ENCODE results near the gene ALDH18A1. TPM values are rescaled to one million over a fixed set of nuclear protein-coding genes. Genes with fewer than 3 reads are reported as not detected.

Gene ALDH18A1
- polyA plus RNA-seq, 1 donor (not counting 4 experiments of a cell fraction or from before 2014, with no cell fraction given) = 53.4 TPM

DNA sequence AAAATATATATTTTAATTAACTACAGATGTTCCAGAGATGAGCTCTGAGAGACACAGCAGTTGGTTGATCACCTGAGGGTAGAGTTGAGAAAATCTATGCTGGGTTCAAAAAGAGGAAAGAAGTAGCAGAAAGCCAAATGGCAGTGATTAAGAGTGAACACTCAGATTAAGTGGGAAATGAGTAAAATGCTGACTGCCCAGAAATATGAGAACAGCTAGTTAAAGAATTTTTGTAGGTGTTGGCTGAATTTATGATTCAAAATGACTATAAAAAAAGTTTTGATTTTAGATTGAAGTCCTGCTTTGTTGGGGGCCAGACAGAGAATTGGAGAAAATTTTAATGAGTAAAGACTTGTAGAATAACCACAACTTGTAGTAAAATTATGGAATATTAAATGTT lies 27.5 kb upstream of the ALDH18A1 start:
- TF ChIP-seq CTCF (optimal IDR thresholded peaks at IDR 0.05 in 1 of 3, IDR thresholded peaks at IDR 0.05 in 1 of 3, conservative IDR thresholded peaks at IDR 0.05 in 1 of 3; ENCODE audit: extremely low read depth in 1 of 3, insufficient read depth in 2 of 3, low read length in 3 of 3) (no peak), EZH2 (IDR thresholded peaks at IDR 0.05; ENCODE audit: low read length) (no peak)
- FAIRE-seq = no peak
- Histone ChIP-seq H4K20me1 (ENCODE audit: control insufficient read depth, extremely low read depth, insufficient read depth, low read length) (no peaks in the 10 kb centered on the region), H3K27ac (ENCODE audit: control insufficient read depth, insufficient read depth, low read length) (no peak overlapping the region), H3K27me3 (ENCODE audit: control insufficient read depth, extremely low read depth, insufficient read depth, low read length) (no peaks in the 10 kb centered on the region), H2AFZ (ENCODE audit: control insufficient read depth, low read length) (no peak overlapping the region), H3K36me3 (ENCODE audit: control insufficient read depth in 2 of 2, extremely low read depth in 1 of 2, insufficient read depth in 2 of 2, low read length in 2 of 2) (peaks cover 18 to 19% of the 10 kb centered on the region in 2 experiments), H3K79me2 (ENCODE audit: control insufficient read depth, insufficient read depth, low read length) (peaks cover under 1% of the 10 kb centered on the region), H3K4me1 (ENCODE audit: control insufficient read depth, extremely low read depth, insufficient read depth, low read length) (no peaks in the 10 kb centered on the region), H3K4me3 (ENCODE audit: control insufficient read depth in 2 of 3, extremely low read depth in 1 of 3, insufficient read depth in 2 of 3, low read depth in 1 of 3, low read length in 3 of 3) (no peak overlapping the region), H3K9me1 (ENCODE audit: control insufficient read depth, extremely low read depth, insufficient read depth, low read length) (no peaks in the 10 kb centered on the region), H3K9me3 (ENCODE audit: control insufficient read depth, low read depth, low read length) (no peaks in the 10 kb centered on the region), H3K9ac (ENCODE audit: control insufficient read depth, extremely low read depth, insufficient read depth, low read length) (no peak overlapping the region), H3K4me2 (ENCODE audit: control insufficient read depth, extremely low read depth, insufficient read depth, low read depth, low read length) (no peak overlapping the region)
- no peak for DNase-seq (ENCODE audit: low read depth, low spot score)
- dilution Hi-C loops (cut with MboI; ENCODE audit: extremely low pct_ligation_motif_present, low sequenced_read_pairs) = no loop called here

DNA sequence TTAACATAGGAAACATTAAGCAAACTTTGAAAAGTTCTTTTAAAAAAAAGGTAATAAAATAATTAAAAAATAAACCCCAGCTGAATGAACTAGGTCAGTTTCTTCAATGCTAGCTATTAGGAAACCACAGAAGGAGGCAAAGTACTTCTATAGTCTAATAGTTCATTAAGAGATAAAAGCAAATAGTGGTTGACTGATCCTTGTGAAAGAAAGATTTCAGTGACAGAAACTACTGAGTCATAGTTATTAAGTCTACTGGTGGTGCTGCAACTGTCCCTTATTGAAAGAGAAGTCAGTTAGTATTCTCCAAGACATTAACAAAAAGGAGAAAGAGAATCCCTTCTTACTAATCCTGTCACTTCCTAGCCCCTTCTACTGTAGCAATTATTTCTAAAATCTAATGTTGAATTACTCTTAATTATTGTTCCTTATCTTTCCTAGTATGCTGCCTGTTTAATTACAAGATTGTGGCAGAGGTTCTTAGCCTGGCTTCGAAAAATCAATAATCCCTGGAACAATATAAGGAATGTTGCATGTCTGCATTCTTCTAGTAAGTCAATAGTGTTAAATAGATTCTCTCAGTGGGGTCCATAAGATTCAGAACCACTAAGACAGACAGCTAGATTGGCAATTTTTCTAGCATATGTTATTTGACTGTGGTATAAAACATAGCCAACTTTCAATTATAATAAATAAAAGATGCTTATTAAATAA lies 19.0 kb upstream of the ALDH18A1 start:
- Histone ChIP-seq H3K9me3 (ENCODE audit: control insufficient read depth, low read depth, low read length) (no peaks in the 10 kb centered on the region), H3K9ac (ENCODE audit: control insufficient read depth, extremely low read depth, insufficient read depth, low read length) (no peak overlapping the region), H3K27ac (ENCODE audit: control insufficient read depth, insufficient read depth, low read length) (no peak overlapping the region), H3K79me2 (ENCODE audit: control insufficient read depth, insufficient read depth, low read length) (no peaks in the 10 kb centered on the region), H3K4me2 (ENCODE audit: control insufficient read depth, extremely low read depth, insufficient read depth, low read depth, low read length) (no peak overlapping the region), H3K36me3 (ENCODE audit: control insufficient read depth in 2 of 2, extremely low read depth in 1 of 2, insufficient read depth in 2 of 2, low read length in 2 of 2) (peaks cover 7 to 9% of the 10 kb centered on the region in 2 experiments), H2AFZ (ENCODE audit: control insufficient read depth, low read length) (no peak overlapping the region), H3K27me3 (ENCODE audit: control insufficient read depth, extremely low read depth, insufficient read depth, low read length) (no peaks in the 10 kb centered on the region), H3K4me1 (ENCODE audit: control insufficient read depth, extremely low read depth, insufficient read depth, low read length) (no peaks in the 10 kb centered on the region), H3K4me3 (ENCODE audit: control insufficient read depth in 2 of 3, extremely low read depth in 1 of 3, insufficient read depth in 2 of 3, low read depth in 1 of 3, low read length in 3 of 3) (no peak overlapping the region), H4K20me1 (ENCODE audit: control insufficient read depth, extremely low read depth, insufficient read depth, low read length) (no peaks in the 10 kb centered on the region), H3K9me1 (ENCODE audit: control insufficient read depth, extremely low read depth, insufficient read depth, low read length) (no peaks in the 10 kb centered on the region)
- no peak for TF ChIP-seq CTCF (optimal IDR thresholded peaks at IDR 0.05 in 1 of 3, IDR thresholded peaks at IDR 0.05 in 1 of 3, conservative IDR thresholded peaks at IDR 0.05 in 1 of 3; ENCODE audit: extremely low read depth in 1 of 3, insufficient read depth in 2 of 3, low read length in 3 of 3)
- TF ChIP-seq EZH2 (IDR thresholded peaks at IDR 0.05; ENCODE audit: low read length) = no peak
- FAIRE-seq (no peak), DNase-seq (ENCODE audit: low read depth, low spot score) (no peak)
- dilution Hi-C loops (cut with MboI; ENCODE audit: extremely low pct_ligation_motif_present, low sequenced_read_pairs) = no loop called here
